Panc1 (cell line): ENCODE data around the gene SH3PXD2B. TPM values are rescaled to one million over a fixed set of nuclear protein-coding genes. Genes with fewer than 3 reads are reported as not detected.

ENCODE experiments used
- ATAC-seq: fragments of 200-7000 bp; cut with Tn5 transposase; 2 replicates; pipeline ENCODE4 v1.9.1; 2020; ENCODE audit warnings: mild to moderate bottlenecking, moderate library complexity
- BruUV-seq: library from RNA; stranded (reverse); fragments of 400-500 nt; replicated peaks from 2 replicates; lab custom pipeline; 2021; lab: Mats Ljungman, UMichigan
- CTCF ChIA-PET: fragments of 300-600 bp; sonication (Branson Sonifier 250); formaldehyde crosslinking; loops from one replicate; lab custom pipeline; 2022; ENCODE audit warnings: antibody characterized with exemption; lab: Charles Lee
- POLR2A ChIA-PET: fragments of 300-600 bp; sonication (Branson Sonifier 250); formaldehyde crosslinking; loops from one replicate; lab custom pipeline; 2022; ENCODE audit warnings: antibody characterized with exemption; lab: Charles Lee
- DNase-seq: peaks from one replicate; pipeline ENCODE4 v3.0.0-alpha.2; 2010; ENCODE audit warnings: low read depth, low spot score
- H3K27ac ChIP-seq: 2 replicates; pipeline ENCODE4 v1.5.1; 2011; ENCODE audit warnings: mild to moderate bottlenecking, low read length, inconsistent platforms
- H3K27me3 ChIP-seq: fragments of 200-500 bp; sonication (Bioruptor generic); 2 replicates; pipeline ENCODE4 v1.6.0; 2014; ENCODE audit warnings: low read length, inconsistent platforms; ENCODE audit not compliant: control insufficient read depth, insufficient read depth
- H3K36me3 ChIP-seq: fragments of 200-500 bp; sonication (Bioruptor generic); 2 replicates; pipeline ENCODE4 v1.5.1; 2014; ENCODE audit warnings: inconsistent platforms, mild to moderate bottlenecking, low read length, moderate library complexity; ENCODE audit not compliant: control insufficient read depth, insufficient read depth
- H3K4me1 ChIP-seq: 2 replicates; pipeline ENCODE4 v1.5.1; 2011; ENCODE audit warnings: inconsistent platforms, mild to moderate bottlenecking, low read length, moderate library complexity; ENCODE audit not compliant: control insufficient read depth, insufficient read depth
- H3K4me3 ChIP-seq, 2 experiments: 2 replicates each; pipeline ENCODE4 v1.5.1; 2011 to 2012; ENCODE audit warnings: low read depth in 2 of 2, low read length in 2 of 2, mild to moderate bottlenecking in 2 of 2, inconsistent platforms in 1 of 2, moderate library complexity in 1 of 2
- H3K9me3 ChIP-seq: fragments of 200-500 bp; sonication (Bioruptor generic); 2 replicates; pipeline ENCODE4 v1.5.1; 2014; ENCODE audit warnings: low read depth, mild to moderate bottlenecking, inconsistent platforms, low read length, moderate library complexity; ENCODE audit not compliant: control insufficient read depth, insufficient read depth
- CTCF ChIP-seq: fragments of 450-650 bp; IDR thresholded peaks from 2 replicates; pipeline ENCODE4 v1.5.1; 2017; ENCODE audit warnings: mild to moderate bottlenecking
- POLR2AphosphoS5 ChIP-seq: IDR thresholded peaks from 2 replicates; pipeline ENCODE4 v1.6.1; 2012; ENCODE audit warnings: mild to moderate bottlenecking, low read depth, low read length, moderate library complexity
- REST ChIP-seq, 2 experiments: IDR thresholded peaks; 2 replicates each; pipeline ENCODE4 v1.6.1; 2011 to 2012; ENCODE audit warnings: low read depth in 2 of 2, control low read depth in 1 of 2, low read length in 1 of 2, mild to moderate bottlenecking in 1 of 2, moderate library complexity in 1 of 2; ENCODE audit not compliant: insufficient read depth in 1 of 2
- SIN3A ChIP-seq: IDR thresholded peaks from 2 replicates; pipeline ENCODE4 v1.6.1; 2012; ENCODE audit warnings: low read depth, mild to moderate bottlenecking, low read length, moderate library complexity, borderline replicate concordance; ENCODE audit not compliant: insufficient read depth
- TCF7L2 ChIP-seq: IDR thresholded peaks from 2 replicates; pipeline ENCODE4 v1.6.1; 2011; ENCODE audit warnings: mild to moderate bottlenecking, low read depth, low read length, inconsistent platforms
- in situ Hi-C: cut with HindIII; loops from 2 replicates; pipeline ENCODE4 v1.10.0; 2016; ENCODE audit warnings: low sequenced_read_pairs, low pct_unique_long_range_greater_than_20kb
- intact Hi-C: fragments of 100-400 bp; cut with micrococcal nuclease; formaldehyde crosslinking; loops from one replicate; pipeline ENCODE4 v1.10.0; 2022; ENCODE audit not compliant: unreplicated experiment
- total RNA-seq: library from RNA; stranded (reverse); gene quantifications from one replicate; pipeline ENCODE4 v1.2.1, GENCODE V29; 2021; ENCODE audit not compliant: unreplicated experiment

SH3PXD2B gene
- total RNA-seq, 1 experiment from 2014 or later, result 39.7 TPM

- in situ Hi-C loops, result no loop called here
- BruUV-seq, result no TSS peak
Observed at GRCh38 chr5:172427202-172427601, 27.1 kb downstream of the SH3PXD2B start.

GRCh38 chr5:172426086-172426485 lies 28.2 kb downstream of the SH3PXD2B start:
- ChIA-PET POLR2A (interaction anchor here (0.6 kb wide), 1 partner anchor 137 kb away, joined by 3 read pairs; no protein-coding TSS in a partner anchor), CTCF (no interaction called here)
- H3K9me3 ChIP-seq, result no peaks in the 10 kb centered on the region
- no peaks in the 10 kb centered on the region for H3K4me1 ChIP-seq
- ATAC-seq (no peak), DNase-seq (no peak)
- no peaks in the 10 kb centered on the region for H3K36me3 ChIP-seq
- H3K27me3 ChIP-seq, result no peaks in the 10 kb centered on the region
- intact Hi-C loops (no loop called here), in situ Hi-C loops (no loop called here)
- H3K27ac ChIP-seq, result no peak overlapping the region
- no TSS peak for BruUV-seq
- no peak for TF ChIP-seq SIN3A
- H3K4me3 ChIP-seq, result no peak overlapping the region

More at GRCh38 chr5:172427202-172427601, 27.1 kb downstream of the SH3PXD2B start:
- H3K27ac ChIP-seq, result no peak overlapping the region
- H3K4me3 ChIP-seq, result no peak overlapping the region
- no peak for ATAC-seq
- no peak for TF ChIP-seq CTCF
- no peak for TF ChIP-seq POLR2AphosphoS5
- TF ChIP-seq SIN3A, result no peak
- TF ChIP-seq REST (IDR thresholded peaks at IDR 0.05; ENCODE audit: insufficient read depth in 1 of 2, low read depth in 2 of 2, low read length in 1 of 2), result no peak
- no peak for TF ChIP-seq TCF7L2
- ChIA-PET POLR2A (no interaction called here), CTCF (no interaction called here)
- intact Hi-C loops, result no loop called here
- H3K27me3 ChIP-seq, result no peaks in the 10 kb centered on the region
- no peaks in the 10 kb centered on the region for H3K36me3 ChIP-seq
- no peak for DNase-seq
- no peaks in the 10 kb centered on the region for H3K9me3 ChIP-seq
- no peaks in the 10 kb centered on the region for H3K4me1 ChIP-seq

- ChIA-PET POLR2A (no interaction called here), CTCF (no interaction called here)
- DNase-seq, result no peak
- in situ Hi-C loops (no loop called here), intact Hi-C loops (no loop called here)
- H3K4me1 ChIP-seq, result no peaks in the 10 kb centered on the region
- H3K27me3 ChIP-seq, result no peaks in the 10 kb centered on the region
- H3K4me3 ChIP-seq, result no peak overlapping the region
- no peaks in the 10 kb centered on the region for H3K36me3 ChIP-seq
- ATAC-seq, result no peak
- BruUV-seq, result no TSS peak
- H3K27ac ChIP-seq, result no peak overlapping the region
- no peaks in the 10 kb centered on the region for H3K9me3 ChIP-seq
- no peak for TF ChIP-seq POLR2AphosphoS5
- TF ChIP-seq REST (IDR thresholded peaks at IDR 0.05; ENCODE audit: insufficient read depth in 1 of 2, low read depth in 2 of 2, low read length in 1 of 2), result no peak
Observed at GRCh38 chr5:172425402-172425801, 28.9 kb downstream of the SH3PXD2B start.
